GM12872 (cell line): ENCODE measurements around the gene AFAP1.

ENCODE experiments used
- TF ChIP-seq, protein P1 (sequence below): IDR thresholded peaks from 3 replicates; pipeline ENCODE4 v1.5.1; 2011; ENCODE audit warnings: low read depth, mild to moderate bottlenecking, low read length, moderate library complexity; ENCODE audit not compliant: insufficient read depth

Gene AFAP1

GRCh38 chr4:7983296-7983695 lies 43.6 kb upstream of the AFAP1 start:
- TF ChIP-seq, protein P1, sequence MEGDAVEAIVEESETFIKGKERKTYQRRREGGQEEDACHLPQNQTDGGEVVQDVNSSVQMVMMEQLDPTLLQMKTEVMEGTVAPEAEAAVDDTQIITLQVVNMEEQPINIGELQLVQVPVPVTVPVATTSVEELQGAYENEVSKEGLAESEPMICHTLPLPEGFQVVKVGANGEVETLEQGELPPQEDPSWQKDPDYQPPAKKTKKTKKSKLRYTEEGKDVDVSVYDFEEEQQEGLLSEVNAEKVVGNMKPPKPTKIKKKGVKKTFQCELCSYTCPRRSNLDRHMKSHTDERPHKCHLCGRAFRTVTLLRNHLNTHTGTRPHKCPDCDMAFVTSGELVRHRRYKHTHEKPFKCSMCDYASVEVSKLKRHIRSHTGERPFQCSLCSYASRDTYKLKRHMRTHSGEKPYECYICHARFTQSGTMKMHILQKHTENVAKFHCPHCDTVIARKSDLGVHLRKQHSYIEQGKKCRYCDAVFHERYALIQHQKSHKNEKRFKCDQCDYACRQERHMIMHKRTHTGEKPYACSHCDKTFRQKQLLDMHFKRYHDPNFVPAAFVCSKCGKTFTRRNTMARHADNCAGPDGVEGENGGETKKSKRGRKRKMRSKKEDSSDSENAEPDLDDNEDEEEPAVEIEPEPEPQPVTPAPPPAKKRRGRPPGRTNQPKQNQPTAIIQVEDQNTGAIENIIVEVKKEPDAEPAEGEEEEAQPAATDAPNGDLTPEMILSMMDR: no peak

- TF ChIP-seq, protein P1: no peak
Observed at GRCh38 chr4:7981738-7982394, 42.2 kb upstream of the AFAP1 start.

DNA sequence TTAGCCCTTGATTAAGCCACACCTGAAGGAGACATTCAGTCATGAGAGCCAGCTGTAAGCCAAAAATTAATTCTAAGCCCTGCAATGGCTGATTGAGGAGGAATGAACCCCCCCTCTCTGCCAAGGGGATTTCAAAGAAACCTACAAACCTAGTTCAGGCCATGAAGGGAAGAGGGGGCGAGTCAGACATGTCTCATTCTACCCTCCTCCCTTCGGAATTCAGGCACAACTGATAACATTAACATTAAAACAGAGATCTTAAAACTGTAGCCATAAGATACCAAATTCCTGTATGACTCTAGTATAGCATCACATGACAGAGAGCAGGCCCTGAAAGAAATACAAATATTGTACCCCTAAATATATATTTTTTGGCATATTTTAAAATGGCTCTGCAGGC lies 40.4 kb upstream of the AFAP1 start:
- TF ChIP-seq, protein P1: no peak

DNA sequence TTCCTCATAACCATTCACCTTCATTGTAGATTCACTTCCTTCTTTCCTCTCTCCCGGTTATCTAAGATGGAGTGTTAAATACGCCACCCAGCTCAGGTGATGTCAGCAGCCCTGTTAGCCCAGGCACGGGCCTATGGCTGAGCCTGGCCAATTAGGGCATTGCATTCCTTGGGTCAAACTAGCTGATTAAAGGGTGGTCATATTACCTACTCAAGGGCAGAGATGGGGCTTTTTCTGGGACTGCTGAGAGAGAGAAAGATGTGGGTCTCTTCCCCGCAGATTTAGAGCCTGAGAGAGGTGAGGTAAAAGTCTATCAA lies 39.9 kb upstream of the AFAP1 start:
- TF ChIP-seq, protein P1: no peak

GRCh38 chr4:7978907-7979651 lies 39.4 kb upstream of the AFAP1 start:
- TF ChIP-seq, protein P1: no peak

DNA sequence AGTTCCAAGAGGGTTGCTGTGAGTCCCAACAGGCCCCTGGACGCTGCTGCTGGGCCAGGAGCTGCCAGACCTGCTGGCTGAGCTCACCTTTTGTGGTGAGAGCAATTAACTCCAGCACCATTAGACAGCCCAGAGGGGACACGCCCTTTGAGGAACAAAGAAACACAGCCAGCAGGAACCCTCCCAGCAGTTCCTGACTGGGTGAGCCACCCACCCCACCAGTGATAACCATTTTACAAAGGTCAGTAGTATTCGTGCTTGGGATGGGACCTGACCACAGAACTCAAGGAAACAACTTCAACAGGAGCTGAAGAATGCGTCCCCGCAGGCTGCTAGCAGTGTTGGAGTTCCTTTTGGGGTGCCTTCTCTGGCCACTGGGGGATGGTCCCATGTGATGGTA lies 38.8 kb upstream of the AFAP1 start:
- TF ChIP-seq, protein P1: no peak

DNA sequence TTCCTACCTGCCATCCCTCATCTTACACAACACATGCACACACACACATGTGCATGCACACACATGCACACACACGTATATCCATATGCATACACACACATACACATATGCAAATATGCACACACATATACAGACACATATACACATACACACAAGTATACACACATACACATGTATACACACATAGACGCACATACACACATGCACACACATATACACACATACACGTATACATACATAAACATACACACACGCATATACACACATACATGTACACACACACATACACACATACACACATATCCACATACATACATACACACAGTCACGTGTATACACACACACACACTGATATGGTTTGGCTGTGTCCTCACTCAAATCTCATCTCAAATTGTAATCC lies 37.0 kb upstream of the AFAP1 start:
- TF ChIP-seq, protein P1: no peak
